Smooth muscle cell (in vitro differentiated cells): ENCODE results near the gene SUSD6. TPM values are rescaled to one million over a fixed set of nuclear protein-coding genes. Genes with fewer than 3 reads are reported as not detected.

Experiments
- DNase-seq: peaks from one replicate; lab custom pipeline; 2025; ENCODE audit not compliant: unreplicated experiment; lab: John Stamatoyannopoulos, UW
- H2AFZ ChIP-seq: fragments of 200-600 bp; sonication (generic); 2 replicates; pipeline ENCODE4 v1.6.0; 2016; ENCODE audit warnings: antibody characterized with exemption, low read depth, mild to moderate bottlenecking
- H3F3A ChIP-seq: fragments of 200-600 bp; sonication (generic); 2 replicates; pipeline ENCODE4 v1.6.0; 2017; ENCODE audit warnings: antibody characterized with exemption, low read depth
- H3K27ac ChIP-seq: fragments of 200-600 bp; sonication (generic); 2 replicates; pipeline ENCODE4 v1.5.1; 2016; ENCODE audit warnings: low read depth, mild to moderate bottlenecking
- H3K27me3 ChIP-seq: fragments of 200-600 bp; sonication (generic); 2 replicates; pipeline ENCODE4 v1.6.1; 2016; ENCODE audit warnings: low read depth, mild to moderate bottlenecking
- H3K36me3 ChIP-seq: fragments of 200-600 bp; sonication (generic); 2 replicates; pipeline ENCODE4 v1.5.1; 2016; ENCODE audit warnings: low read depth
- H3K4me1 ChIP-seq: fragments of 200-600 bp; sonication (generic); 2 replicates; pipeline ENCODE4 v1.5.1; 2016; ENCODE audit warnings: low read depth
- H3K4me2 ChIP-seq: fragments of 200-600 bp; sonication (generic); 2 replicates; pipeline ENCODE4 v1.6.0; 2016; ENCODE audit warnings: mild to moderate bottlenecking
- H3K4me3 ChIP-seq: fragments of 200-600 bp; sonication (generic); 2 replicates; pipeline ENCODE4 v1.5.1; 2016; ENCODE audit warnings: mild to moderate bottlenecking
- H3K79me2 ChIP-seq: fragments of 200-600 bp; sonication (generic); 2 replicates; pipeline ENCODE4 v1.6.0; 2016; ENCODE audit warnings: low read depth, mild to moderate bottlenecking
- H3K9ac ChIP-seq: fragments of 200-600 bp; sonication (generic); 2 replicates; pipeline ENCODE4 v1.6.0; 2016; ENCODE audit warnings: low read depth
- H3K9me3 ChIP-seq: fragments of 200-600 bp; sonication (generic); replicated peaks from 2 replicates; pipeline ENCODE4 v1.5.1; 2016; ENCODE audit warnings: low read depth
- H4K20me1 ChIP-seq: fragments of 200-600 bp; sonication (generic); 2 replicates; pipeline ENCODE4 v1.6.0; 2016; ENCODE audit warnings: low read depth
- WGBS: methylation state at CpG from one replicate; pipeline ENCODE4 v1.1.7; 2016; ENCODE audit warnings: low lambda C conversion rate; 5-methylcytosine and 5-hydroxymethylcytosine counted together
- polyA plus RNA-seq: library from polyadenylated mRNA; unstranded; fragments of >200 nt; fragmentation: Nextera tagmentation; extraction: Ambion mirVana; gene quantifications from 2 replicates; pipeline ENCODE4 v1.2.1, GENCODE V29; 2016
- total RNA-seq: library from RNA; depleted of rRNA; stranded (reverse); fragments of >200 nt; gene quantifications from 2 replicates; pipeline ENCODE4 v1.2.3, GENCODE V29; 2014
- TF ChIP-seq, protein P1 (sequence below): fragments of 200-600 bp; sonication (generic); IDR thresholded peaks from 2 replicates; pipeline ENCODE4 v1.5.1; 2017; ENCODE audit warnings: borderline replicate concordance, mild to moderate bottlenecking, antibody characterized with exemption; ENCODE audit not compliant: insufficient read depth, poor library complexity, severe bottlenecking

SUSD6 gene
- total and polyA plus RNA-seq, 2 experiments from 2014 or later, result 15.8 to 25.9 TPM

DNA sequence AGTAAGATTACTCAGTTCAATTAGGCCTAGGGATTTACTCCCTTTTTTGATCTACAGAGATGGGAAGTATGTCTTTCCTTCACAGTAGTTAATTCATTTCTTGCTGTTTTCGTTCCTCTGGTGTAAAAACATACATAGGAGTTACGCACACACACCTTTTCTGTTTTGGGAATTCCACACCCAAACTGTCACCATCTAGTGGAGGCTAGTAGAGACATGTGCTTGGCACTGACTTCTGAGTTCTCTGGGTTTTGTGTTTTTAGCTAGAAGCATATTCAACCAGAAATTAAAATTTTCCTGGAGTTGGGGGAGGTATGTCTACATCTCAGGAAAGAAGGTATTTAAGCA lies 1.4 kb downstream of the SUSD6 start:
- H3K9ac ChIP-seq, result peak overlapping the region; percentile 95
- peak overlapping the region; percentile 100 for H3K4me2 ChIP-seq
- WGBS, result 34% methylated on average over 2 of the region's 2 CpGs
- peaks cover 19% of the 10 kb centered on the region for H3F3A ChIP-seq
- H3K9me3 ChIP-seq, result no peaks in the 10 kb centered on the region
- peaks cover 57% of the 10 kb centered on the region for H3K79me2 ChIP-seq
- peak overlapping the region; percentile 62 for H2AFZ ChIP-seq
- H3K27me3 ChIP-seq, result no peaks in the 10 kb centered on the region
- DNase-seq, result no peak
- H3K4me1 ChIP-seq, result peaks cover 57% of the 10 kb centered on the region
- peak overlapping the region; percentile 91 for H3K27ac ChIP-seq
- no peaks in the 10 kb centered on the region for H3K36me3 ChIP-seq
- peak overlapping the region; percentile 96 for H3K4me3 ChIP-seq
- TF ChIP-seq, protein P1, sequence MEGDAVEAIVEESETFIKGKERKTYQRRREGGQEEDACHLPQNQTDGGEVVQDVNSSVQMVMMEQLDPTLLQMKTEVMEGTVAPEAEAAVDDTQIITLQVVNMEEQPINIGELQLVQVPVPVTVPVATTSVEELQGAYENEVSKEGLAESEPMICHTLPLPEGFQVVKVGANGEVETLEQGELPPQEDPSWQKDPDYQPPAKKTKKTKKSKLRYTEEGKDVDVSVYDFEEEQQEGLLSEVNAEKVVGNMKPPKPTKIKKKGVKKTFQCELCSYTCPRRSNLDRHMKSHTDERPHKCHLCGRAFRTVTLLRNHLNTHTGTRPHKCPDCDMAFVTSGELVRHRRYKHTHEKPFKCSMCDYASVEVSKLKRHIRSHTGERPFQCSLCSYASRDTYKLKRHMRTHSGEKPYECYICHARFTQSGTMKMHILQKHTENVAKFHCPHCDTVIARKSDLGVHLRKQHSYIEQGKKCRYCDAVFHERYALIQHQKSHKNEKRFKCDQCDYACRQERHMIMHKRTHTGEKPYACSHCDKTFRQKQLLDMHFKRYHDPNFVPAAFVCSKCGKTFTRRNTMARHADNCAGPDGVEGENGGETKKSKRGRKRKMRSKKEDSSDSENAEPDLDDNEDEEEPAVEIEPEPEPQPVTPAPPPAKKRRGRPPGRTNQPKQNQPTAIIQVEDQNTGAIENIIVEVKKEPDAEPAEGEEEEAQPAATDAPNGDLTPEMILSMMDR, result no peak
- H4K20me1 ChIP-seq, result peaks cover 57% of the 10 kb centered on the region

DNA sequence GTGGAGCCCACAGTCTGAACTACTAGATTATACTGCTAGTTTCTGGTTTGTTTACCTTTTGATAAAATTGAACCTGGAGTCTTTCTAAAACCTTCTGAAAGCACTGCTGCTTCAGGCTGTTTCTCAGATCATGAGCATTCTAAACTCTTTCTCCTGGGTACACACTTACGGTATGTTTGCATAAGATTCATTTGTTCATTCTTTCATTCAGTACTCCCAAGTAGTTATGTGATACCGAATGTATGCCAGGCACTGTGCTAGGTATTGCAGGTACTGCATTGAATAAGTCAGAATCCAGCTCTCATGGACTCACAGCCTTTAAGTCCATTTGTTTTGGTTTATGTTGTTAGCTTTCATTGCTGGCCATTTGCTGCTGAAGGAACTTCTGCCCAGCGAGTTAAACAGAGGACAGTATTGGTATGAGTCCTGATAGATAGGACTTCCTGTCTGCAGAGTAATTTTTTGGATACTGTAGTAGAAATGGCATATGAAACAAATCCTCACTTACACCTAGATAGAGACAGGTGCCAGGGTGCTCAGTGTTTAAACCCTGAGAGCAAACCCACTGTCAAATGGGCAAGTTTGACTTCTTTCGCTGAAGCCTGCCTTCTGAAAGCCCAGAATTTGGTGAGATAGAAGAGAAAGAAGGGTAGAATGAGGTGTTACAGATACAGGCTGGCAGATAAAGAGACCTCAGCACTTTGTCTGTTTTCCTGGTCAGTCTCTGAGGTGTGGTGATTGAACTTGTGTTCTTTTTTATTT lies 2.1 kb downstream of the SUSD6 start:
- peak overlapping the region; percentile 96 for H3K4me3 ChIP-seq
- H3K4me2 ChIP-seq, result peak overlapping the region; percentile 100
- no peaks in the 10 kb centered on the region for H3K36me3 ChIP-seq
- H3K27ac ChIP-seq, result peak overlapping the region; percentile 91
- no peaks in the 10 kb centered on the region for H3K9me3 ChIP-seq
- H2AFZ ChIP-seq, result no peak overlapping the region
- peak overlapping the region; percentile 95 for H3K9ac ChIP-seq
- peaks cover 64% of the 10 kb centered on the region for H3K79me2 ChIP-seq
- H4K20me1 ChIP-seq, result peaks cover 65% of the 10 kb centered on the region
- no peaks in the 10 kb centered on the region for H3K27me3 ChIP-seq
- TF ChIP-seq, protein P1, result no peak
- no peak for DNase-seq
- peaks cover 57% of the 10 kb centered on the region for H3K4me1 ChIP-seq
- WGBS, result 87% methylated on average over 4 of the region's 4 CpGs
- peaks cover 19% of the 10 kb centered on the region for H3F3A ChIP-seq

DNA sequence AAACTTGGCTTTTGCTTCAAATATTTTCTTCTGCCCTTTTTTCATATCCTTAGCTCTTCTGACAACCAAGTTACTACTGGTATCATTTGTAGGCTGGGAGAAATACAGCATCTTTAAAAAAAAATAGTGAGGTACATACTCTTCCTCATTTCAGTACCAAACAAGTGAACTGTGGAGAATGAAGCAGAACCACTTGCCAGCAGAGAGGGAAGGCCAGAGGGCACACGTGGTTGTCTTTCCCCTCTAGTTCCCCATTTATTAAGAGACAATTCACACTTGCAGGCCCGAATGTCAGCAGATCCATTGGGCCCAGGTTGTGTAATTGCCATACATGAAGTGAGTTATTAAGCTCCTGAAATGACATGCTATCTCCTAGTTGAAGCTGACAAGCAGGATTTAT lies 3.2 kb downstream of the SUSD6 start:
- TF ChIP-seq, protein P1, result no peak
- no peaks in the 10 kb centered on the region for H3K9me3 ChIP-seq
- H3K4me2 ChIP-seq, result peak overlapping the region; percentile 100
- H3K36me3 ChIP-seq, result no peaks in the 10 kb centered on the region
- DNase-seq, result no peak
- peak overlapping the region; percentile 84 for H3K27ac ChIP-seq
- H3K4me1 ChIP-seq, result peaks cover 57% of the 10 kb centered on the region
- peaks cover 75% of the 10 kb centered on the region for H3K79me2 ChIP-seq
- H3F3A ChIP-seq, result peaks cover 19% of the 10 kb centered on the region
- no peak overlapping the region for H3K4me3 ChIP-seq
- H4K20me1 ChIP-seq, result peaks cover 76% of the 10 kb centered on the region
- H3K27me3 ChIP-seq, result no peaks in the 10 kb centered on the region
- WGBS, result 88% methylated on average over 2 of the region's 2 CpGs
- H2AFZ ChIP-seq, result no peak overlapping the region
- no peak overlapping the region for H3K9ac ChIP-seq

DNA sequence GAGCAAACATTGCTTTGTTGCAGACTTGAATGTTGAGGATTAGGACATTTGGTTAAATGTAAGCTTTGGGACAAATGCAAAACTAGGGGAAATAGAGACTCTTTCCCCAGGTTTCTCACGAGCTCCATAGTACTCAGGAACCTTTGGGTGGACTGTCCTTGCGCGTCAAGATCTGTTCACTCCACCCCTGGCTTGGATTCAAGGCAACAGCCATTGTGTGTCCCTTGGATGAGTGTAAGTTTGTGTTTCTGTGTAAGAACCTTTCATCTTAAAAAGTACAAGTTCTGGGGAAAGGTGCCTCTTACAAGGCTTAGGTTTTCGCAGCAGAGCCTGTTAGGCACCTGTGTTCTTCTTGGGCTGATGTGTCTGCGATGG lies 3.7 kb downstream of the SUSD6 start:
- Histone ChIP-seq H3K4me2 (peak overlapping the region; percentile 100), H3K36me3 (no peaks in the 10 kb centered on the region), H3K4me3 (peak overlapping the region; percentile 36), H3K27ac (peak overlapping the region; percentile 84), H2AFZ (no peak overlapping the region), H3K4me1 (peaks cover 60% of the 10 kb centered on the region), H3F3A (peaks cover 24% of the 10 kb centered on the region), H3K9me3 (no peaks in the 10 kb centered on the region), H4K20me1 (peaks cover 81% of the 10 kb centered on the region), H3K9ac (peak overlapping the region; percentile 46), H3K79me2 (peaks cover 78% of the 10 kb centered on the region), H3K27me3 (no peaks in the 10 kb centered on the region)
- 76% methylated on average over 5 of the region's 5 CpGs for WGBS
- TF ChIP-seq, protein P1, result no peak
- no peak for DNase-seq
